Hematopoietic multipotent progenitor cell treated with erythropoietin and hydrocortisone succinate and interleukin-3 and kit ligand, for 8 days (in vitro differentiated cells): ENCODE data around the gene KATNAL1.

ENCODE experiments used
- DNase-seq: peaks from one replicate; pipeline ENCODE4 v3.0.0-alpha.2; 2015

KATNAL1 gene

DNA sequence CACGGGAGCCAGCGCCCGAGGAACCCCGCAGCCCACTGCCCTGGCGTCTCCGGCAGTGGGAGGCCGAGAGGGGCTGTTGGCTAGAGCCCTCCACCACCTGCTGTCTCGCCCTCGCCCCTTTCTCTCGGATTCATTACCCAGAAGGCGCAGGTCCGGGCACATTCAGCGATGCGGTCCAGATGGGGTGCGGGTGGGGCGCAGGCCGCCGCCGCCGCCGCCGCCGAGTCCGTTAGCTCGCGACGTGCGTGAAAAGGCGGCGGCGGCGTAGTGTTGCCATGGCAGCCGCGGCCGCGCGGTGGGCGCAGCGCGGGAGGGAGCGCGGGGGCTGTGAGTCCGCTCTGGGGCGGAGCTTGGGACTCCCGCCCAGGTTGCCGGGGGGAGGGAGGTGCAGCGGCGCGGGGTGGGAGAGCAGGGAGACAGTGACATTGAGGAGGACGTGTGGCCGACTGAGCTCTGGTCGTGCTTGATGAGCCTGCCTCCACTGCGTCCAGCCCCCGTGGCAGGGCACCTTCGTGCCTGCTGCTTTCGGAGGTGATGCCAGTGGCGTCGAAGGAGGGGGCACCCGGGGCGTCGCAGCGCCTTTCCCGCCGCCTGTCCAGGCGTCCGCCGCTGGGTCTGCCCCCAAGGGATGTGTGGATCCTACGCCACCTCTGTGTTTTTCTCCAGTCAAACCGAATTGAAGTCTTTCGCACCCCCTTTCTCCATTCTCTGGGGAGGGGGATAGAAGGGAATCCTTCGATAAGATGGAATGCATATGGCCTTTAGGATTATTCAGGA lies at the start of gene KATNAL1:
TSS of gene KATNAL1 (minus strand) at position 358 of the 777 bp plus-strand sequence. CDS start 23,774 bp downstream, outside the sequence.
- DNase-seq = peak; percentile 86

DNA sequence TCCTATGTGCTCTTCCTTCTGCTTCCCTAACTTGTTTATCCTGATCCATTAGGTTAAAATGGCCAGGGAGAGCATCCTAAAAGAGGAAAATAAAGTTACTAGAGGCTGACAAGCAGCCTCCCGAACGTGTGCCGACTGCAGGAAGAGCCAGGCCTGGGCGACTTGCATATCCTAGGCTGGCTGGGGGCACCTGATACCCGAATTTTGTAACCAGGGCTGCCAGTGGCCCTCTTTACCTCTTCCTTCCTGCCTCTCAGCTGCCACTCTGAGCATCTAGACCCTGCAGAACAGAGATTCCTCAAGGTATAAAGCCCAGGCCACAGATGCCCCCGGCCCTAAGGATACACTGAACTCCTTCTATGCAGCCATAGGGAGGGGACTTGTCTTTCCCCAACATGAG lies 48.5 kb upstream of the KATNAL1 start:
- DNase-seq = no peak

DNA sequence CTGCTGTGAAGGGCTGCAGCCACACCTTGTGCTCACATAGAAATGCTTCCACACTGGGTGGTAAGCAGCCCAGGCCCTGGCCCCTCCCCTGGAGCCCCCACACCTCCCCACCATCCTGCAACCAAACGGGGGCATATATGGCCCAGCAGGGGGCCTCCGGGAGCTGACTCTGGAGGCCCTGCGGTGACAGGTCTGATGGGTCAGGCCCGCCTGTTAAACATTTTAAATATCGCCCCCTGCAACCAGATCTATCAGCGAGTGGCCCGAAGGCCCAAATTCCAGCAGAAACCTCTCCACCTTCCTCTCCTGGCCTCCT lies 48.0 kb upstream of the KATNAL1 start:
- peak; percentile 59 for DNase-seq

DNA sequence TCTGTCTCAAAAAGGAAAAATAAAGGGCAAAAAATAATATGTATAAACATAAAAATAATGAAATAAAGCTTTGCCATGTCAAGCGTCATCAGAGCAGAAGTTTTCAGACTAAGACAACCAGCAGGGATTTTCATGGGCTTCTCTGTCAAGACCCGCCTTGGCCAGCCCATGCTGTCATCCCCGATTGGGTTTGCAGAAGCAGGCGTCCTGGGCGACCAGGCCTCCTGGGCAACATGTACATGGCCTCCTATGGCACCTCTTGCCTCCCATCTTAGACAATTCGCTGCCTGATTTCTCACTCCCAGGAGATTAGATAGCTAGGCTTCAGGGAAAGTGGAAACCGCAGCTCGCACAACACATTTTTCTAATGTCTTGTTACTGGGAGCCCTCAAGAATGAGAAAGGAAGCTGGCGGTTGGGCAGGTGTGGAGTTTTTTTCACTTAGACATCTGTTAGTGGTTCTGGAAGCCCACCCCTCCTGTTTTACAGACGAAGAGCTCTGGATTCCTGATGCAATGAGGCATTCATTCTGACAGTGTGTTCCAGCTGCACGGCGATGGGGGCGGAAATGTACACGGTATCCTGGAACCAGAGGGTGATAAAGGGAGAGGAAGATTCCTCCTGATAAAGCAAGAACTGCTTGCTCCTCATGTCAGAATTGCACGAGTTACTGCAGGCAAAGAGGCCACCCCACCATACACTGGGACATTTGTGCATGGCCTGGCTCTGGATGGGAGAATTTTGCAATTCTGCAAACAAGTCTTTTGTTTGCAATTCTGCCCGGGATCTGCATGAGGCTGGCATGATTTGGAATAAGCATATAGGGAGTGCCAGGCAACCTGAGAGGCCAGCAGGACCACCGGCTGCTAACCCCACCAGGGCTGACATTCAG lies 47.4 kb upstream of the KATNAL1 start:
- no peak for DNase-seq

DNA sequence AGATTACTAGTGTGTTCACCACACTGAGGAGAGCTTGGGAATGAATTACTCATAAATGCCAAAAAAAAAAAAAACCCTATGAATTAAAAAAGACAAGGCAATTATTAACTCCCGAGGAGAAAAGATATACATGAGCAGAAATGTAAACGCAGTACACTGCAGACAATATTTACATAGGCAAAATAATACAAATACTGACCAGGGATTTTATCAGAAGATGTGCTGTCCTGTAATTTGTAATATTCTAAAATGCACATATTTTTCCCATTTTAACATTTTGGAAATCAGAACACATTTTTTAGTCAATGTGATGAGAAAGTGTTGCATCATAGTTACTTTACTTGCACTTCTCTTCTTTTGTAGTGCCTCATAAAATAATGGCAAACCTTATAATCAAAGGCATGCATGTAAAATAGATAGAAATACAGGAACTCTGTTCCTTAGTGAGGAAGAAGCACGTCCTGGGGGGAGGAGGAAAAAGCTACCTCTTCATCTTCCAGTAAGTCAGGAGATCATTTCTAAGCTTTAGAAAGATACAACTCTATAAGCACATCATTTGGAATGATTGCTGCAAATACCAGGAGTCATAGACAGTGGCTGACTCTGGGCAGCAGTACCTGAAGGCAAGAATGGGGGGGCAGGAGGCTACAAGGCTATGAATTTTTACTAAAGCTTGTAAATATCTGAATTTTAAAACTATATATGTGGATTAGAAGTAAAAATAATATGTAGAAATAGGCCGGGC lies 46.3 kb upstream of the KATNAL1 start:
- no peak for DNase-seq

DNA sequence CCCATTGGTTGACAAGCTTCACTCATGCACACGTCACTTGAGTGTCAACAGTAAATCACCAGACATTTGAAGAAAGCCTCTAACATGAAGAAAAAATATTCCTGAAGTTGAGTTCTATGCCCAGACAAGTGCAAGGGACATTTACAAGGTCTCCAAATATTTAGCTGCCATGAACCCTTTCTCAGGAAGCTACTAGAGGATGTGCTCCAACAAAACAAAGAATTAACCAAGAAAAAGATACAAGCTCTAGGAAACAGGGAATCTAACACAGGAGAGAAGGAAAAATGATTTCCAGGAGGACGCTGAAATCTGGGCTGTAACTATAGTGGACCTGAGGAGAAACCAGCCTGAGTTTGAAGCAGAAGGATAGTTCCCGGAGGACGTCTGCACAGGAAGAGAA lies 45.7 kb upstream of the KATNAL1 start:
- DNase-seq = no peak

DNA sequence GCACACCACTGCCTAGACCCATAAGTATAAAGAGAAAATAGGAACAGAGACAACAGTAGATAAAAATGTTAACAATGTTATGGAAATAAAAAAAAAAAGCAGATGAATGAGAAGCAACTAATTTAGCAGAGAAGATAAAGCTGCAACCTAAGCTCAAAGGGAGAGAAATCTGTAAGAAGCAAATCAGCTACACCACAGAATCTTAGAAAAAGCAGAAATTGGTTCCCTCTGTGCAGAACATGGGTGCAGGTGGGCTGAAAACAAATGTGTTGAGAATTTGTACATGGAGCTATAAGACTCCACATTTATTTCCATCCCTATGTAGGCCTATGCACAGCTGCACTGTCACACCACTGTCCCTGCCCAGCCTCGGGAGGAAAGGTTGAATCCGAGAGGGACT lies 44.8 kb upstream of the KATNAL1 start:
- DNase-seq = peak; percentile 27

DNA sequence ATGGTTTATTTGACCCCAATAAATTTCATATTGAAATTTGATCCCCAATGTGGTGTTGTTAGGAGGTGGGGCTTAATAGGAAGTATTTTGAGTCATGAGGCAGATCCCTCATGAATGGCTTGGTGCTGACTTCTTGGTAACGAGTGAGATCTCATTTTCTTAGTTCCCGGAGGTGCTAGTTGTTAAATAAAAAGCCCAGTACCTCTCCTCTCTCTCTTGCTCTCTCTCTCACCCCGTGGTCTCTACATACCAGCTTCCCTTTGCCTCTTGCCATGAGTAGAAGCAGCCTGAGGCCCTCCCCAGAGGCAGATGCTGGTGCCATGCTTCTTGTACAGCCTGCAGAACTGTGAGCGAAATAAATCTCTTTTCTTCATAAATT lies 39.4 kb upstream of the KATNAL1 start:
- no peak for DNase-seq

DNA sequence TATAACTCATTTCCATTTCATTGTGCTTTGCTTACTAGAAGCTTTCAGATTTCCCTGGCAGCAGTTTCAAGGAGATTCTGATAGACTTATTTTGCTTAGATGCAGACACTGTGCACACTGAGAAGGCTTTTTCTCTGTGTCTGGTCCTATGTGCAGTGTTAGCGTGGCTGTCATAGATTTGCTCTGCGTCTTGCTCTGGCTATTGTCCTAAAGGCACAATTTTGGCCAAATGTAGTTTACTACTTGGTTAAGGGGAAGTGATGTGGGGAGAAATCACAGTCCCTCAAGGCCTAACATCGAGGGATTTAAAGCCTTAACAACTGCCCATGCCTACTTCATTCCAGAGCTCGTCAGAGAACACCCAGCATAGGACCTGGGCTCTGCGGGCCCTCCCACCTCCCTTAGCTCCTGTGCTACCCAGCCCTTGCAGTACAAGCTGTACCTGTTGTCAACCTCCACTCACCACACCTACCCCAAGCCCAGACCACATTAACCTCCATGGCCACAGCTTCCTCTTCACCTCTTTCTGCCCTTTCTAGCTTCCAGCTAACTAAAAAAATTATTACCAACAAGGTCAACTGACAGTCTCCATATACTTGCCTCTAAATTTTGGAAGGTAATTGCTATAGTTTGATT lies 38.9 kb upstream of the KATNAL1 start:
- DNase-seq = no peak

DNA sequence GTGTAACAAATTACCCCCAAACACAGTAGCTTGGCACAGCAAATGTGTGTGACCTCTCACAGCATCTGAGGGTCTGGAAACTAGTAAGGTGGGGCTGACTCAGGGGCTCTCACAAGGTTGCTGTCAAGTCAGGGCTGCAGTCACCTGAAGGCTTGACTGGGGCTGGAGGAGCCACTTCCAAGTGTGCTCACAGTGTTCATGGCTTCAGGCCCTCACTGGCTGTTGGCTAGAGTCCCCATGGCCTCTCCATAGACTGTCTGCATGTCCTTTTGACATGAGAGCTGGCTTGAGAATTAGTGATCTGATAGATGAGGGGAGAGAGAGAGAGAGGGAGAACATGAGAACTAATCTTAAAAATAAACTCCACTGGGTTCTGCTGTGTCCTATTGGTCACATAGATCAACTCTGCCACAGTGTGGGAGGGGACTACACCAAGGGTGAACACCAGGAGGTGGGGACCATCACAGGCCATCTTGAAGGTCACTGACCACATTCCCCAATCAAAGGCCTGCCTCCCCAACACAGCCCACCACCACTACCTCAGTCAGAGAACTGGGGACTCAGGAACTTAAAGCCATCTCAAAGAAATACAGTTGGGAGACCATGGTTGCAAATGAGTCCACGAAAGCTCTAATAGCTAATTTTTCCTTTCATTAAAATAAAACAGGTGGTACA lies 38.2 kb upstream of the KATNAL1 start:
- no peak for DNase-seq

DNA sequence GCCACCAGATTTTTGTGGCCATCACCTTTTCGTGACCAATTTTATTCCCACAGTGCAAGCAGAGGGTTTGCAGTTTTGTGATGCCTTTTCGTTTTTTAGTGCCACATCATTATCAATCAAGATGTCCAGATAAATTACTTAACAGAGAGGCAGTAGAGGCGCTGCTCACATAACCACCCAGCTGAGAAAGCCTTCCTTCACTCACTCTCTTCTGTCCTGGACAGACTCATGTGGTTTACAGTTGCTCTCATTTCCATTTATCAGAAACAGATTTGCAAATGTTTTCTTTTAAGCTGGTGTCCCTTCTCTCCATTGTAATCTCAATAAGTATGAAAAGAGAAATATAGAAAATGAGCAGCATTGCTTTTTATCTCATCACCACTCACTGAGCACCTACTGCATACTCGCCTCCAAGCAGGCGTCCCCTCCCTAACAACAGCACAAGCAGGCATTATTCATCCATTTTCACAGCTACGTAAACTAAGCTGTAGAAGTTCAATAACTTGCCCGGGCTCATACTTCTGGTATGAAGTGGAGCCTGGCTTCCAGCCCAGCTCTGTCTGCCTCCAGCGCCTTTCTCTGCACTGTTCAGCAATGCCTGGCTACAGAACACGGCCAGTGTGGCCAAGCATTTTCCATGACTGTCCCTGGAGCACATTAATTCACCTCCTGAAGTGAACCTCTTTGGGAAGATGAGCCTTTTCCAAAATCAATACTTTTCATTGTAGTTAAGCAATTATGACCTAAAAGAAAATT lies 34.6 kb upstream of the KATNAL1 start:
- no peak for DNase-seq

DNA sequence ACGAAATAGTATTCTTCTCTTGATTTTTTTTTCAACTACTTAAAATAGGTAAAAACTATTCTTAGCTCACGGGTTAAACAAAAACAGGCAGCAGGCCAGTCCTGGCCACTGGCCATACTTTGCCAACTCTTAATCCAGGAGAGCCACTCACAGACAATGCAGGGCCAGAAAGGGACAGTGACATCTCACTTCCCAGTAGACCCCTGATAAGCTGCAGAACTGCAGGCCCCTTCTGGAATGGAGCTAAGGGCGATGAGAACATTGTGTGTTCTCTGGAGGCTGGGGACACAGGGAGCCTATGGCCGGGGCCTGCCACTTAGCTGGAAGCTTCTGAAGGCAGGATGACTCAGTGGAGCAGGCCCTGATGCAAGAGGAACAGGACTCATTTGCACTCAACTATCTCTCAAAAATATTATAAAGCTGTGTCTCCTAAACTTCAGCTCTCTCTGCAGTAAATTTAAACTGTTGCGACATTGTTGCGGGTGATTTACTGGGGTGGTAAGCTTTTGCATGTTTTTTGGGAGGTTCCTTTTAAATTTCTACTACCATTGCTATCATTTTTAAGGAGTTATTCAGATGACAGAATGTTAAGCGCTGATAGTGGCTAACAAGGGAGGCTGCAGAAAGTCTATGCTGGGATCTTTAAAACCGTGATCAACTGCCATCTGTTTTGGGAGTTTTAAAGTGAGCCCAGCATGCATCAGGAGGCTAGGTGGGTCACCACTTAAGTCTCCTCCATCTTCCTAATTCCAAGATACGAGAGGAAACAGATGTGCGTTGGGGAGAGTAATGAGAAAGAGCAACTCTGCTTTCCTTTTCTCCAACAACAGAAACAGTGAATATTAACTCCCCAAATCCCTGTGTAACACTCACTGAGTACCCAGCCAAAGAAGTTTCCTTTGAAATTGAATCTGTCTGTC lies 33.2 kb upstream of the KATNAL1 start:
- DNase-seq = peak; percentile 78

DNA sequence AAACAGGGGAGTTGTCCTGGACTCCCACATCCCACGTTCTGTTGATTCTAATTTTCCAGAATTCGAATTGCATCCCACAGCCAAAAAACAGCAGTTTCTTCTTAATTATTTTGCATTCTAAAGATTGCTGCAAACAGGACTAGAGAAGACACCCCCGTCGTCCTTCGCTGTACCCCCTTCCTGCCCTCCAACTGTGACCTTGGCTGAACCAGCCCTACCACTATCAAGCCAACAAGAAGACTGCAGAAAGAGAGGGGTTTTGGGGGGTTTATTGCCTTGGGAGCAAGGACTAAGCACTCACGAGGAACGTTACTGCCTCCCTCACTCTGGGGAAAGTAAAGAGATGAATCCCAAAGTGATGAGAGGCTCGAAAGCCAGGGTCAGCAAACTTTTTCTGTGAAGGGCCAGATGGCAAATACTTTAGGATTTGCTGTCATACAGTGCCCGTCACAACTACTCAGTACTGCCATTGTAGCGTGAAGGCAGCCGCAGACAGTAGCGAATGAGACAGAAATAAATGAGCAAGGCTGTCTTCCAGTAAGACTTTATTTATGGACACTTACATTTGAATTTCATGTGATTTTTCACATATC lies 32.5 kb upstream of the KATNAL1 start:
- no peak for DNase-seq

DNA sequence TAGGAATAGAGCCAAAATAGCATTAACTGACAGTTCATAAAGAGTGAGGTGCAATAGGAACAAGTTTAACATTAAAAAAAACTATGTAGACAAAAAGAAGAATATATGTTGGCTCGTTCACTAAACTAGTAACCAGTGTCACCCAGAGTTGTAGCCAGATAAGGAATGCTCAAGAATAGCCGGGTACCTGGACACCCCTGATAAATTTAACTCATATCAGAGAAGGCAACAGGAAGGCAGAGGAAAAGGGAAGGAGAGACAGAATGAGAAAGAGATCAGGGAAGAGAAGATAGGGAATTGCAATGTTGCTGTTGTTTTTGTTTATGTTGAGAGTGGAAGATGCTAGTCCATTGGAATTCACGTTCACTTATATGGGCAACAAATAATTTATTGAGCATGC lies 31.6 kb upstream of the KATNAL1 start:
- peak; percentile 47 for DNase-seq

DNA sequence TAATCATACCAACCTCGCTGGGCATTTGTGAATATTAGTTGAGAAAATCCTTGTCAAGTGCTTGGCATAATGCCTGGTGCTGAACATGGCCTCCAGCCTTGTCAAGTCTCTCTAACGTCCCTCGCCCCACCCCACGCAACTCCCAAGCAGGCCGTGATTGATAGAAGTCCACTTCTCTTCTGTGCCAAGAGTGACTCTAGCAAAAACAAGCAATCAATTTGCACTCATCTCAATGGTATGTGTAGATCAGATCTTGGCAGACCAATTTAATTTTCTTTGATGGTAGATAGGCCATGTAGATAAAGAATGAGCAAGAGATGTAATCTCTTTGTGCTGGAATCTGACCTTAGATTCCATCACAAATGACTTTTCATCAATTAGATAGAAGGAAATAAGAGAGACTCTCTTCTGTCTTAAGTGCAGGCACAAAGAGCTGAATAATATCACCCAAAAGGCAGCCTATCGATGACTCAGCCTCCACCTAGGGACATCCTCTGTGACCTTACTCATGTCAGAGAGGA lies 31.0 kb upstream of the KATNAL1 start:
- DNase-seq = peak; percentile 23

DNA sequence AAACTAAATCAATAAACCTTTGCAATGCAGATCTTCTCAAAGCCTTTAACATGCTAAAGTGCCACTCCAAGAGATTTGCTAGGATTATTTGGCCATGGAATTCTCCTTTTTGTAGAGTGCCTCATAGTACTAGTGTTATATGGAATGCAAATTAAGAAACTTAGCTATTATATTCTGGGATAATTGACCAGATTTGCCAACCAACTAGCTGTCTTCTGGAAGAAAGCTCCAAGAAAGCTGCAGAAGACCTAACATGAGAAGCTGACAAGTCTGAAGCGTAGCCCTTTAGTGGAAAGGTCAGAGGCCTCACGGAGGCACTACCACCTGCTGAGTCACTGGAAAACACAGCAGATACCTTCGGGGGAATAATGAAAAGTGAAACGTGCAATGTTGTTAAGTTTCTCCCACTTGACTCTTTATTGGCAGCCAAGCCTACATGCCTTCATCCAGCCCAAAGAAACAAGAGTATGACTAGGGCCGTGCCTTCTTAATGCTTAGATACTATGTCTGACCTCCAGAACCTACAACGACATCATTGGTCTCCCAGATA lies 29.8 kb upstream of the KATNAL1 start:
- no peak for DNase-seq

DNA sequence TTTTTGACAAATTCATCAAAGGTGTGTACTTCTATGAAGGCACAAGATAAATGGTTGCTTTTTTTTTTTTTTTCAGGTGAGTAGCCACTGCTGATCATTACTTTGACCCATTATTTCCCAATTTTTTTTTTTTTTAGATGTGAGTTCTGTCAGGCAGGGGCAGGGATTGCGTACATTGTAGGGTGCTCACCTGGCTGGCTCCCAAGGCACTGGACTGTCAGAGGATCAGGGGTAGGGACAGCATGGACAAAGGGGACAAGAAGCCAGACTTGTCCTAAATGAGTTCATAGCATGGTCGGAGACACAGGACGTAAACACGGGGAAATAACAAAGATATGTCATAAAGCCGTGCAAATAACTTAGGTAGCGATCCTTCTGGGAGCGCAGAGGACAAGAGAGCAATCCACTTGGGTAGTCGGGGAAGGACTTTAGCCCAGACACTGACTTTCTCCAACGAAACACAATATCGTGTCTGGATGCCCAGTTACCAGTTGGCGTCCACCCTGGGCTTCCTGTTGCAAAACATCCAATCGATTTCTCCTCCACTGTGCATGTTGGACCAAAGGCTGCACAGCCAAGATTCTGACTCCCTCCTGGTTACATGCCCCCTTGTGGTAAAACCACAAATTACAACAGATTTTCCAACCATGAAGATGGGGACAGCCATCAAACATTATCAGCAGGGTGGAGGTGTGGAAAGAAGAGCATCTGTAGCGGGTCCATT lies 27.5 kb upstream of the KATNAL1 start:
- peak; percentile 75 for DNase-seq

DNA sequence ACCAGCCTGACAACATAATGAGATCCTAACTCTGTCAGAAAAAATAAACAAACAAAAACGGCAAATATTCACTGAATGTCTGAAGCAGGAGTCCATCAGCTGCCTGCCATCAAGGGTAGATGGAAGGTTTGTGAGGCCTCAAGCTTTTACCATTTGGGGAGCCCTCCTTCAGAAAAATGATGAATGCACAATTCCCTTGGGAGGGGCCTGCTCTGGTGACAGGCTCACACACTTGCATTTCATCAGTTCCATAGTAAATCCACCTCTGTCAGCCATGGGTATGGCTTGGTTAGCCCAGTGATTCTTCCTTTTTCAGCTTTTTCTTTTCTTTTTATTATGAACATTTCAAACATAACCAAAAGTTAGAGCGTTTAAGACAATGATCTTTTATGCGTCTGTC lies 26.3 kb upstream of the KATNAL1 start:
- no peak for DNase-seq
